ENCODE data around the gene FAM9A. TPM values are rescaled to one million over a fixed set of nuclear protein-coding genes. Genes with fewer than 3 reads are reported as not detected.

The FAM9A gene
- total RNA-seq, 1 experiment from 2014 or later, result not detected

- no peaks in the 10 kb centered on the region for H3K4me1 ChIP-seq (ENCODE audit: insufficient read depth, low read length)
- WGBS (ENCODE audit: extremely low coverage, insufficient read length, low lambda C conversion rate), result no CpG with 5 or more reads among the region's 3 CpGs
- H2BK12ac ChIP-seq (ENCODE audit: insufficient read length, low read depth, low read length), result no peak overlapping the region
- no peaks in the 10 kb centered on the region for H3K9me3 ChIP-seq (ENCODE audit: control insufficient read depth, low read depth, low read length)
- H3K79me1 ChIP-seq (ENCODE audit: insufficient read depth, low read depth, low read length, poor library complexity, severe bottlenecking), result no peaks in the 10 kb centered on the region
- H3K9me3 Mint-ChIP-seq, result peaks cover 0 to 42% of the 10 kb centered on the region in 2 experiments; a peak in 2 of 5 replicates
- no peak overlapping the region for H3T11ph ChIP-seq (ENCODE audit: low read length)
- H4K8ac ChIP-seq (replicated peaks; ENCODE audit: insufficient read length, low read depth, low read length), result no peak overlapping the region
- H3K27me3 ChIP-seq (ENCODE audit: insufficient read depth, low read length), result no peaks in the 10 kb centered on the region
- H3K79me2 ChIP-seq (ENCODE audit: insufficient read depth, low read length), result no peaks in the 10 kb centered on the region
- TF ChIP-seq, protein P1, sequence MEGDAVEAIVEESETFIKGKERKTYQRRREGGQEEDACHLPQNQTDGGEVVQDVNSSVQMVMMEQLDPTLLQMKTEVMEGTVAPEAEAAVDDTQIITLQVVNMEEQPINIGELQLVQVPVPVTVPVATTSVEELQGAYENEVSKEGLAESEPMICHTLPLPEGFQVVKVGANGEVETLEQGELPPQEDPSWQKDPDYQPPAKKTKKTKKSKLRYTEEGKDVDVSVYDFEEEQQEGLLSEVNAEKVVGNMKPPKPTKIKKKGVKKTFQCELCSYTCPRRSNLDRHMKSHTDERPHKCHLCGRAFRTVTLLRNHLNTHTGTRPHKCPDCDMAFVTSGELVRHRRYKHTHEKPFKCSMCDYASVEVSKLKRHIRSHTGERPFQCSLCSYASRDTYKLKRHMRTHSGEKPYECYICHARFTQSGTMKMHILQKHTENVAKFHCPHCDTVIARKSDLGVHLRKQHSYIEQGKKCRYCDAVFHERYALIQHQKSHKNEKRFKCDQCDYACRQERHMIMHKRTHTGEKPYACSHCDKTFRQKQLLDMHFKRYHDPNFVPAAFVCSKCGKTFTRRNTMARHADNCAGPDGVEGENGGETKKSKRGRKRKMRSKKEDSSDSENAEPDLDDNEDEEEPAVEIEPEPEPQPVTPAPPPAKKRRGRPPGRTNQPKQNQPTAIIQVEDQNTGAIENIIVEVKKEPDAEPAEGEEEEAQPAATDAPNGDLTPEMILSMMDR (conservative IDR thresholded peaks at IDR 0.05), result no peak
- H3K4me1 Mint-ChIP-seq, result no peaks in the 10 kb centered on the region
- no peak overlapping the region for H4K5ac ChIP-seq (ENCODE audit: insufficient read length, low read depth, low read length)
- no peak overlapping the region for H3K56ac ChIP-seq (ENCODE audit: insufficient read length, low read depth, low read length)
- no peak overlapping the region for H4K91ac ChIP-seq (ENCODE audit: insufficient read length, low read depth, low read length)
- DNase-seq, result no peak
- no peak overlapping the region for H3K4ac ChIP-seq (ENCODE audit: low read depth, low read length)
- H2BK20ac ChIP-seq (ENCODE audit: low read depth, low read length, poor library complexity, severe bottlenecking), result no peak overlapping the region
- no peak overlapping the region for H3K18ac ChIP-seq (ENCODE audit: insufficient read length, low read depth, low read length)
- H2BK5ac ChIP-seq (ENCODE audit: insufficient read length, low read length), result no peak overlapping the region
- no peak overlapping the region for H3K27ac ChIP-seq (ENCODE audit: insufficient read length, low read depth, low read length)
- peaks cover 4% of the 10 kb centered on the region; the same call in 1 of the 2 replicates for H3K27me3 Mint-ChIP-seq (ENCODE audit: low read depth)
- no peaks in the 10 kb centered on the region for H4K20me1 ChIP-seq (ENCODE audit: control insufficient read depth, insufficient read depth, insufficient read length)
- H3K14ac ChIP-seq (ENCODE audit: insufficient read depth, low read length), result no peak overlapping the region
- no peak overlapping the region for H3K27ac Mint-ChIP-seq
- H3K9ac ChIP-seq (ENCODE audit: extremely low read depth, insufficient read length, low read length), result no peak overlapping the region
- no peaks in the 10 kb centered on the region for H3K23me2 ChIP-seq (ENCODE audit: insufficient read length, low read depth, low read length, poor library complexity, severe bottlenecking)
- H3K23ac ChIP-seq (ENCODE audit: insufficient read length, low read depth, low read length), result no peak overlapping the region
- H2AFZ ChIP-seq (ENCODE audit: low read length), result no peak overlapping the region
- no peak overlapping the region for H3K4me3 Mint-ChIP-seq
- H2BK15ac ChIP-seq (ENCODE audit: low read depth, low read length), result no peak overlapping the region
- no peak overlapping the region for H2AK5ac ChIP-seq (ENCODE audit: insufficient read length, low read length)
- no peak overlapping the region for H3K4me2 ChIP-seq (ENCODE audit: insufficient read depth, insufficient read length, low read length)
- H3K36me3 Mint-ChIP-seq (ENCODE audit: insufficient read depth in 1 of 3, low read depth in 3 of 3), result no peaks in the 10 kb centered on the region; a peak in 1 of 7 replicates
- H2BK120ac ChIP-seq (ENCODE audit: low read depth, low read length, poor library complexity, severe bottlenecking), result no peak overlapping the region
Observed at GRCh38 chrX:8848911-8849310, 47.7 kb upstream of the FAM9A start.
